Head of caudate nucleus (tissue), 42 donors: ENCODE results near the gene ARHGEF40.

Experiments
- DNase-seq, 42 donors: peaks; one replicate each; pipeline versions ENCODE4 v3.0.0 to v3.0.0-alpha.2; 2020 to 2021; ENCODE audit warnings: mixed read lengths in 7 of 42
- intact Hi-C: fragments of 100-400 bp; cut with DNase I; formaldehyde crosslinking; loops from one replicate; pipeline ENCODE4 v1.15.0; 2022

Gene ARHGEF40

DNA sequence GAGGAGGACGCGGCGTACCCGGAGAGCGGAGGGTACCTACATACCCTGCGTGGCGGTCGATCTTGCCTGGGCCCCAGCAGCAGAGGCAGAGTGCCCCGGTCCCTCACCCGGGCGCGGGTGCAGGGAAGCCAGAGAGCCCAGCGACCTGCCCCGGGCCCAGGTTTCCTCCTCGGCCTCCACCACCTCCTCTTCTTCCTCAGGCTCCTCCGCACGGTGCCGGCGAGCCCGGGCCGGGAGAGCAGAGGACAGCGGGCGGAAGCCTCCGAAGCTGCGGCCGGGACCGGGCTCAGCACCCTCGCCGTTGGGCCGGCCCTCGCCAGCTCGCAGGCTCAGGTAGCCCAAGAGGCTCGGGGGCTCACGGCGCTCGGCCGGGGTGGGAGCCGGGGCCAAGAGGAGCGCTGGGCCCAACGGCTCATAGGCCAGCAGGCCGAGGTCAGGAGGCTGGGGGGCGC lies 21.7 kb downstream of the ARHGEF40 start:
- no peak for DNase-seq
- intact Hi-C loops, result no loop called here

DNA sequence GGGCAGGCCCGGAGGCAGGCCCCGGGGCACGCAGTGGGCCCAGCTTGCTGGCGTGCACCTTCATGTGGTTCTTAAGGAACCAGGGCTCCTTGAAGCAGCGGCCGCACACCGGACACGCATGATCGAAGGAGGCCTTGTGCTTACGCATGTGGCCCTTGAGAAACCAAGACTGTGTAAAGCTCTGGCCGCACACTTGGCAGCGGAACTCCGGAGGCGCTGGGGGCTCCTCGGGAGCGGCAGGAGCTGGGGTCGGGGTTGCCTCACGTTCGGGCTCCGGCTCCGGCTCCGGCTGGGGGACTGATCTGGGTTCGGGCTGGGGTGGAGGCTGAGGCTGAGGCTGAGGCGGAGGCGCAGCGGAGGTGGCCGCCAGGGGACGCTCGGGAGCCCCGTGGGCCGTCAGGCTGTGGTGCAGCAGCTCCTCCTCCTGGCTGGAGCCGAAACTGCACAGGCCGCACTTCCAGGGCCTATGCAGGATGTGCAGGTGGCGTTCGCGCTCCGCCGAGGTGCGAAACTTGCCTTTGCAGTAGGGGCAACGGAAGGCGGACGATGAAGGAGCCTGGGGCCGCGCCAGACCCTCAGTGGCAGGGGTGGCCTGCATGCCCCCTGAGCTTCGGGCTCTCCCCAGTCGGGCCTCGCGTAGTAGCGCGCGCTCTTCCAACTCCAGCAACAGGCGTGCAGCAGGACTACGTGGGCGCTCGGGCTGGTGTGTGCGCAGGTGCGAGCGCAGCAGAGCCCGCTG lies 22.3 kb downstream of the ARHGEF40 start:
- peak; percentile 60 to 94 (median 83) for DNase-seq
- intact Hi-C loops, result no loop called here

DNA sequence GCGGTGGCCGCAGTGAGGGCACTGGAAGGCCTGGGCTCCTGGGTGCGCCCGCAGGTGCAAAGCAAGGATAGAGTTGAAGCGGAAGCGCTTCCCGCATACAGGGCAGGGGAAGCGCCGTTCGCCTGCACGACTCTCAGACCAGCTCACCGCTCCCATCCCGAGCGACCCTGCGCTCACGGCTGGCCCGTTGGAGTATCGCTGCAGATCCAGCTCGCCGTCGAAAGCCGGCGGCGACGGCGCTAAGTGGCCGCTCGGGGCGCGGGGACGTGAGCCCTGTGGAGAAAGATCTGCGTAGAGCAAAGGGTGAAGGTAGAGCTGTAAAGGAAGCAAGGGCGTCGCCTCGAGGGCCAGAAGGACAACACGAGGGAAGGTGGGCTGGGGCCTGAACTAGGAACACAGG lies 22.9 kb downstream of the ARHGEF40 start:
- intact Hi-C loops, result no loop called here
- no peak for DNase-seq

GRCh38 chr14:21093769-21094681 lies 23.9 kb downstream of the ARHGEF40 start:
- intact Hi-C loops, result no loop called here
- peak in 9 of 42 donors; percentile 20 to 72 (median 50) for DNase-seq

- DNase-seq, result no peak
Observed at GRCh38 chr14:21095430-21096205, 25.5 kb downstream of the ARHGEF40 start.

DNA sequence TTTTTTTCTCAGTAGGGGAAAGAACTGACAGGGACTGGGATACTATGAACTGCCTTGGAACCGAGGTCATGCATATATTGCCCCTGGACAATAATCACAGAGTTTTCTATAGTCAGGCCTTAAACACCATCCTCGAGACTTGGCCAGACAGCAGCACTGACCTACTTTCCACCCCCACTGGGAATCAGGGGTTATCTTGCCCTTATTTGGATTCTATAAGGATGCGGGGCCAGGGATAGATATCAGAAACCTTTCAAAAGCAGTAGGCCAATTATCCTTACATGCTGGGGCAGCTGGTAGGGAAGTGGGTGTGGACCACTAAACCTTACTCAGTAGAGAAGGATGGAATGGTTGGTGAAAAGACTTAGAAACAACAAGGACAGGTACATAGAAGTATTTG lies 26.3 kb downstream of the ARHGEF40 start:
- intact Hi-C loops, result loop anchor here (2.0 kb wide), 1 partner anchor 80 kb away; no protein-coding TSS in a partner anchor
- no peak for DNase-seq

More at GRCh38 chr14:21095430-21096205, 25.5 kb downstream of the ARHGEF40 start:
- intact Hi-C loops, result loop anchor here (2.0 kb wide), 1 partner anchor 79 kb away; no protein-coding TSS in a partner anchor

- no peak for DNase-seq
- intact Hi-C loops, result loop anchor here (2.0 kb wide), 1 partner anchor 80 kb away; no protein-coding TSS in a partner anchor
Observed at GRCh38 chr14:21096978-21097635, 27.0 kb downstream of the ARHGEF40 start.

GRCh38 chr14:21097636-21098075 lies 27.6 kb downstream of the ARHGEF40 start:
- intact Hi-C loops, result loop anchor here (2.0 kb wide), 1 partner anchor 81 kb away; no protein-coding TSS in a partner anchor
- DNase-seq, result peak in 10 of 42 donors; percentile 10 to 72 (median 46)

DNA sequence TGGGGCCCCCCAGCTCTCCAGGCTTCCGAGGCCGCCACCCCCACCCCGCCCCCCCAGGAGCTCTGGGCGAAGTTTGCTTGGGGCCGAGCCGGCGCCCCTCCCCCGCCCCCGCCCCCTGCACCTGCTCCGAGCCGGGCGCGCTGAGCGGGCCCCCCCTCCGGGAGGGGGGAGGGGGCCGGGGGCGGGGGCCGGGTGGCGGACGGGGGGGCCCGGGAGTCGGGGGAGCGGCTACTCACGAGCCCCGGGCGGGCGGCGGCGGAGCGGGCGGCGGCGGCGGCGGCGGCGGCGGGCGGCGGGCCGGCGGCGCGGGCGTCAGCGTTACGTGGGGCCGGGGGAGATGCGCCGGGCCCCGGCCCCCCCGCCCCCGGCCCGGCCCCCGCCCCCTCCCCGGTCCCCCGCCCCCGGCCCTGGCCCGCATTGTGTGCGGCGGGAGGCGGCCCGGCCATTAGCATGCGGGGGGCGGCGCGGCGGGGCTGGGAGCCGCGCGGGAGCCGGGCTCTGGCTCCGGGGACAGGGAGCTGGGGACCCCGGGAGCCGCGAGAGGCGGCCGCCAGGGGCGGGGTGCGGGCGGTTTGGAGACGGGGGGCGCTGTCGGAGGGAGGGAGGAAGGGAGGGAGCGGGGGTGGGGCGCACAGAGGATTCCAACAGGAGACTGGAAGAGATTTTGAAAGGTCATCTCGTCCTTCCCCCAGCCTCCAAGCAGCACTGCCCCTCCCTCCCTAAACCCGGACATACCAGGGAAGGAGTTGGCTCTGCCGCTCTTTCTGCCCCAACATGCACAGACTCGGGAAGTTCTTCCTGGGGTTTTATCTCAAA lies 28.2 kb downstream of the ARHGEF40 start, which contains the start of gene ZNF219:
TSS of gene ZNF219 (minus strand) at position 580 of the 816 bp plus-strand sequence. CDS start 5,064 bp downstream, outside the sequence.
- intact Hi-C loops, result no loop called here
- peak in 38 of 42 donors; percentile 33 to 81 (median 58) for DNase-seq

- DNase-seq, result no peak
- intact Hi-C loops, result no loop called here
Observed at GRCh38 chr14:21098892-21099595, 28.9 kb downstream of the ARHGEF40 start.

- intact Hi-C loops, result no loop called here
- no peak for DNase-seq
Observed at GRCh38 chr14:21099596-21099985, 29.5 kb downstream of the ARHGEF40 start.

DNA sequence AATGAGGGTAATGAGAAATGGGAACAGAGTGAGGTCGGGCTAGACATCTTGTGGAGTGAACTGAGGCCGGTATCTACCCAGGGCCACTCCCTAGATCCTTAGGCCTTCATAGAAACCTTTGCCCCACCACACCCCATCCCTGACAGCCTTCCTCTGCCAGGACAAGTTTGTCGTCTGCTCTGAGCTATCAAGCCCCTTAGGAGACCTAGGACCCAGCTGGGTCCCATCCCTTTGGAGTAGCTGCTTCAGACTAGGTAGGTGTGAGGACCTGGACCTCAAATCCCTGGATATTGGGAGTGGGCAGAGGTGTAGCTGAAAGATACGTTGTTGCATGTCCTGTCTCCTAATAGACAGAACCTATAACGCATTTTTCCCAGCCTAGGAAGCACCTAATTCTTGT lies 30.8 kb downstream of the ARHGEF40 start, which contains the start of gene TMEM253:
TSS of gene TMEM253 (plus strand) at position 136 of the 400 bp plus-strand sequence. CDS start 278 bp downstream, outside the sequence.
- intact Hi-C loops, result loop anchor here (10.0 kb wide), 3 partner anchors 246 to 454 kb away; no protein-coding TSS in a partner anchor
- no peak for DNase-seq

- peak in 2 of 42 donors; percentile 20 to 21 for DNase-seq
- intact Hi-C loops, result loop anchor here (10.0 kb wide), 3 partner anchors 247 to 453 kb away; no protein-coding TSS in a partner anchor
Observed at GRCh38 chr14:21101802-21102413, 31.8 kb downstream of the ARHGEF40 start.

DNA sequence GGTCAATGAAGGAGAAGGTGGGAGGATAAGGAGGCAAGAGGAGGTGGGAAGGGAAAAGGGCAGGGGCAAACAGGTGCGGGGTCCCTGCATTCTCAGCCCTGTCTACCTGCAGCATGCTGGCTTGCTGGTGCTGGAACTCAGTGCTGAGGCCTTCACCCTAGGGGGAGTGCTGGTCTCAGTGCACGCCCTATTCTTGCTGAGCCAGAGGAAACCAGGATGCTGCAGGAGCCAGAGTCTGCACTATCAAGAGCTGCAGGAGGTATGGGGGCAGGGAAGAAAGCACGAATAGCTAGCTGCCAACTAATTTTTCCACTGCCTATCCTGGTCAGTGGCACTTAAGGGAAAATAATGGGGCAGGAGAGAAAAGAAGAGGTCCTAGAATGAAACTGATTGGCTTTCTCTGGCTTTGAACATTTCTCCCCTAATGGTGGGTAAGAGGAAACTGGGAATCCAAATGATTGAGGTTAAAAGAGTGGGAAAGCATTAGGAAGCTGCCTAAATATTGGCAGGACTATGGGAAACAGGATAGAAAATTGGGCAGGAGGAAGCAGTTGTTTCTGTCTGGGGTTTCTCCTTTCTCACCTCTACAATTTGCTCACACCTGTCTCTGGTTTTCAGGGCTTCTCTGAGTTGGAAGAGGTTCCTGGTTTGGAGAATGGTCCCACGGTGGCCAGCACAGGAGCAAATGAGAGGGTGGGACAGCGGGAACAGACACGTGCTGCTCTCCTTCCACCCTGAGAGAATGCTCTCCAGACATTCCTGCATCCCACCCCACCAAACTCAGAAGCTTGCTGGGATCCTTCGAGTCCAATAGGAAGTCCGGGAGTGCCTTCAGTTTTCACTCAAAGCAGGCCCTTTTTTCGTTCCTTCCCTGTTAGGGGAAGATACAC lies 32.7 kb downstream of the ARHGEF40 start:
- no peak for DNase-seq
- intact Hi-C loops, result loop anchor here (10.0 kb wide), 3 partner anchors 248 to 452 kb away; no protein-coding TSS in a partner anchor

DNA sequence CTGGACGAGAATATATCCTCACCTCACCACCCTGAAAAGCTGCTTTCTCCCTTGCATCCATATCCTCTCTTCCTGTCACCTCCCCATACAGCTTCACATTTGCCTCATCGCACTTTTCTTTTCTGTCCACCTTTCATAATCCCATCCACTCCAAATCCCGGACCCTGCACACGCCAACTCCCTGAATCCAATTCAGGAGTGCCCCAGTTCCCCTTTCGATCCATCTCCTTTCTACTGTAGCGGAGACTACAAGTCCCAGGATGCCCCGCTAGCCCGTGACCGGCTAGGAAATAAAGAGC lies 33.3 kb downstream of the ARHGEF40 start:
- intact Hi-C loops, result loop anchor here (10.0 kb wide), 3 partner anchors 249 to 451 kb away; no protein-coding TSS in a partner anchor

More for the DNA sequence above, 33.3 kb downstream of the ARHGEF40 start:
- no peak for DNase-seq
